ENCODE results near the gene PDZD4. TPM values are rescaled to one million over a fixed set of nuclear protein-coding genes. Genes with fewer than 3 reads are reported as not detected.
"Not testable (repeated sequence)": the region's sequence is repeated elsewhere in the genome, so short reads cannot be mapped to it uniquely, and the experiment has no call there.

PDZD4 gene
- polyA plus RNA-seq, 3 donors from 2014 or later = 0.93 to 11.4 (median 6.1) TPM

GRCh38 chrX:153820601-153821000 lies 9.7 kb downstream of the PDZD4 start:
- peak overlapping the region; percentile 64 to 84 (median 77) for H3K4me3 Mint-ChIP-seq
- no peaks in the 10 kb centered on the region for H3K36me3 Mint-ChIP-seq
- no peak for DNase-seq
- H3K9me3 Mint-ChIP-seq = no peaks in the 10 kb centered on the region
- H3K27me3 Mint-ChIP-seq (ENCODE audit: low read depth in 3 of 3) = peaks cover 20 to 29% (median 24%) of the 10 kb centered on the region in 3 donors
- H3K4me1 Mint-ChIP-seq = peaks cover 73 to 82% of the 10 kb centered on the region in 2 donors
- peak overlapping the region; percentile 89 to 94 (median 92) for H3K27ac Mint-ChIP-seq

- DNase-seq = no peak
- no peaks in the 10 kb centered on the region for H3K9me3 Mint-ChIP-seq
- peak overlapping the region; percentile 64 to 78 (median 66) for H3K4me3 Mint-ChIP-seq
- peaks cover 71 to 80% of the 10 kb centered on the region in 2 donors for H3K4me1 Mint-ChIP-seq
- peak overlapping the region; percentile 65 to 89 (median 84) for H3K27ac Mint-ChIP-seq
- peaks cover 20 to 29% (median 24%) of the 10 kb centered on the region in 3 donors for H3K27me3 Mint-ChIP-seq (ENCODE audit: low read depth in 3 of 3)
- no peaks in the 10 kb centered on the region for H3K36me3 Mint-ChIP-seq
Observed at GRCh38 chrX:153819384-153820040, 10.8 kb downstream of the PDZD4 start.

- Mint-ChIP-seq H3K27ac (peak overlapping the region; percentile 69 to 89 (median 84)), H3K27me3 (ENCODE audit: low read depth in 3 of 3) (peaks cover 20 to 28% (median 26%) of the 10 kb centered on the region in 3 donors), H3K4me3 (peak overlapping the region; percentile 64 to 78 (median 70)), H3K9me3 (no peaks in the 10 kb centered on the region), H3K36me3 (no peaks in the 10 kb centered on the region), H3K4me1 (peaks cover 67 to 74% of the 10 kb centered on the region in 2 donors)
- peak; percentile 79 to 81 (median 81) for DNase-seq
Observed at GRCh38 chrX:153818571-153819383, 11.6 kb downstream of the PDZD4 start.

GRCh38 chrX:153818064-153818463 lies 12.3 kb downstream of the PDZD4 start:
- Mint-ChIP-seq H3K27me3 (ENCODE audit: low read depth in 3 of 3) (peaks cover 20 to 27% (median 25%) of the 10 kb centered on the region in 3 donors), H3K4me3 (peak overlapping the region; percentile 27 to 80 (median 62)), H3K27ac (peak overlapping the region in 5 of 6 donors; percentile 60 to 93 (median 89)), H3K4me1 (peaks cover 63 to 76% of the 10 kb centered on the region in 2 donors)
- not testable (repeated sequence) for H3K36me3 Mint-ChIP-seq, H3K9me3 Mint-ChIP-seq, DNase-seq

- peaks cover 14 to 27% (median 24%) of the 10 kb centered on the region in 3 donors for H3K27me3 Mint-ChIP-seq (ENCODE audit: low read depth in 3 of 3)
- no peaks in the 10 kb centered on the region for H3K9me3 Mint-ChIP-seq
- no peaks in the 10 kb centered on the region for H3K36me3 Mint-ChIP-seq
- peak overlapping the region; percentile 62 to 85 (median 75) for H3K4me3 Mint-ChIP-seq
- peak overlapping the region; percentile 60 to 93 (median 90) for H3K27ac Mint-ChIP-seq
- peak; percentile 82 to 83 (median 83) for DNase-seq
- H3K4me1 Mint-ChIP-seq = peaks cover 53 to 76% of the 10 kb centered on the region in 2 donors
Observed at GRCh38 chrX:153816831-153817690, 13.3 kb downstream of the PDZD4 start.

GRCh38 chrX:153814591-153815315 lies 15.6 kb downstream of the PDZD4 start:
- H3K27ac Mint-ChIP-seq = peak overlapping the region; percentile 19 to 86 (median 79)
- H3K27me3 Mint-ChIP-seq (ENCODE audit: low read depth in 3 of 3) = peaks cover 10 to 16% (median 10%) of the 10 kb centered on the region in 3 donors
- H3K9me3 Mint-ChIP-seq = no peaks in the 10 kb centered on the region
- no peaks in the 10 kb centered on the region for H3K36me3 Mint-ChIP-seq
- H3K4me3 Mint-ChIP-seq = peak overlapping the region; percentile 20 to 58 (median 33)
- DNase-seq = no peak
- H3K4me1 Mint-ChIP-seq = peaks cover 34 to 68% of the 10 kb centered on the region in 2 donors

- H3K36me3 Mint-ChIP-seq = no peaks in the 10 kb centered on the region
- H3K27ac Mint-ChIP-seq = peak overlapping the region in 3 of 6 donors; percentile 23 to 63 (median 39)
- peaks cover 9 to 15% (median 10%) of the 10 kb centered on the region in 3 donors for H3K27me3 Mint-ChIP-seq (ENCODE audit: low read depth in 3 of 3)
- DNase-seq = no peak
- H3K4me1 Mint-ChIP-seq = peaks cover 28 to 59% of the 10 kb centered on the region in 2 donors
- H3K4me3 Mint-ChIP-seq = no peak overlapping the region
- no peaks in the 10 kb centered on the region for H3K9me3 Mint-ChIP-seq
Observed at GRCh38 chrX:153813161-153813560, 17.2 kb downstream of the PDZD4 start.

- Mint-ChIP-seq H3K9me3 (no peaks in the 10 kb centered on the region), H3K4me1 (peaks cover 21 to 49% of the 10 kb centered on the region in 2 donors), H3K27me3 (ENCODE audit: low read depth in 3 of 3) (peaks cover 6 to 10% (median 8%) of the 10 kb centered on the region in 3 donors), H3K36me3 (no peaks in the 10 kb centered on the region), H3K4me3 (no peak overlapping the region), H3K27ac (no peak overlapping the region)
- no peak for DNase-seq
Observed at GRCh38 chrX:153812220-153812619, 18.1 kb downstream of the PDZD4 start.

- Mint-ChIP-seq H3K4me3 (no peak overlapping the region), H3K4me1 (peaks cover 0 to 21% of the 10 kb centered on the region in 2 donors), H3K27ac (no peak overlapping the region), H3K36me3 (no peaks in the 10 kb centered on the region), H3K9me3 (peaks cover 0 to 2% (median 0%) of the 10 kb centered on the region in 6 donors), H3K27me3 (ENCODE audit: low read depth in 3 of 3) (peaks cover 0 to 3% (median 0%) of the 10 kb centered on the region in 3 donors)
- DNase-seq = no peak
Observed at GRCh38 chrX:153807976-153808375, 22.4 kb downstream of the PDZD4 start.

GRCh38 chrX:153806999-153807575 lies 23.3 kb downstream of the PDZD4 start:
- Mint-ChIP-seq H3K27ac (no peak overlapping the region), H3K9me3 (peaks cover 0 to 2% (median 0%) of the 10 kb centered on the region in 6 donors), H3K4me3 (no peak overlapping the region), H3K4me1 (peaks cover 0 to 14% of the 10 kb centered on the region in 2 donors), H3K36me3 (no peaks in the 10 kb centered on the region), H3K27me3 (ENCODE audit: low read depth in 3 of 3) (no peaks in the 10 kb centered on the region)
- DNase-seq = no peak

- no peak for DNase-seq
- H3K9me3 Mint-ChIP-seq = peaks cover 0 to 2% (median 0%) of the 10 kb centered on the region in 6 donors
- peak overlapping the region in 1 of 6 donors; percentile 17 for H3K27ac Mint-ChIP-seq
- peaks cover 0 to 6% of the 10 kb centered on the region in 2 donors for H3K4me1 Mint-ChIP-seq
- peaks cover 0 to 2% (median 0%) of the 10 kb centered on the region in 3 donors for H3K27me3 Mint-ChIP-seq (ENCODE audit: low read depth in 3 of 3)
- H3K36me3 Mint-ChIP-seq = no peaks in the 10 kb centered on the region
- H3K4me3 Mint-ChIP-seq = no peak overlapping the region
Observed at GRCh38 chrX:153805436-153805835, 24.9 kb downstream of the PDZD4 start.

- peaks cover 0 to 2% (median 0%) of the 10 kb centered on the region in 6 donors for H3K9me3 Mint-ChIP-seq
- H3K27ac Mint-ChIP-seq = no peak overlapping the region
- peaks cover 0 to 4% of the 10 kb centered on the region in 2 donors for H3K4me1 Mint-ChIP-seq
- H3K27me3 Mint-ChIP-seq (ENCODE audit: low read depth in 3 of 3) = peaks cover 0 to 2% (median 0%) of the 10 kb centered on the region in 3 donors
- H3K36me3 Mint-ChIP-seq = no peaks in the 10 kb centered on the region
- no peak overlapping the region for H3K4me3 Mint-ChIP-seq
- no peak for DNase-seq
Observed at GRCh38 chrX:153804621-153805020, 25.7 kb downstream of the PDZD4 start.

All from immature natural killer cell (primary cell).